Muscle of leg (tissue), 11 donors: ENCODE data around the gene SUPT5H. TPM values are rescaled to one million over a fixed set of nuclear protein-coding genes. Genes with fewer than 3 reads are reported as not detected.

Source experiments
- DNase-seq: peaks from one replicate; pipeline ENCODE4 v3.0.0; 2013
- H3K27ac ChIP-seq: one replicate; pipeline ENCODE4 v1.5.1; 2013; ENCODE audit warnings: mild to moderate bottlenecking, low read length, control low read depth
- H3K27me3 ChIP-seq: one replicate; pipeline ENCODE4 v1.6.1; 2013; ENCODE audit warnings: low read length; ENCODE audit not compliant: control insufficient read depth, insufficient read depth
- H3K36me3 ChIP-seq: one replicate; pipeline ENCODE4 v1.6.1; 2013; ENCODE audit warnings: low read length; ENCODE audit not compliant: control insufficient read depth, insufficient read depth
- H3K4me1 ChIP-seq: one replicate; pipeline ENCODE4 v1.6.1; 2013; ENCODE audit warnings: low read length; ENCODE audit not compliant: control insufficient read depth, insufficient read depth
- H3K4me3 ChIP-seq: one replicate; pipeline ENCODE4 v1.5.1; 2013; ENCODE audit warnings: low read length, control low read depth
- H3K9me3 ChIP-seq: replicated peaks from 2 replicates; pipeline ENCODE4 v1.6.1; 2013; ENCODE audit warnings: low read depth, low read length; ENCODE audit not compliant: control insufficient read depth
- WGBS: methylation state at CpG from one replicate; pipeline ENCODE4 v1.1.5; 2013; ENCODE audit warnings: missing lambda C conversion rate; ENCODE audit not compliant: insufficient coverage; 5-methylcytosine and 5-hydroxymethylcytosine counted together
- polyA plus RNA-seq, 8 donors: library from polyadenylated mRNA; unstranded; fragments of 120-200 nt; gene quantifications; one replicate each; pipeline versions ENCODE4 v1.2.1 to v1.2.3, GENCODE V29; 2013; ENCODE audit warnings: inconsistent platforms in 1 of 8, low replicate concordance in 1 of 8; ENCODE audit not compliant: insufficient read length in 8 of 8, insufficient read depth in 1 of 8
- total RNA-seq: library from RNA; stranded (reverse); fragments of 120-200 nt; gene quantifications from one replicate; pipeline ENCODE4 v1.2.4, GENCODE V29; 2013

Gene SUPT5H
- total and polyA plus RNA-seq, 9 donors = 50.0 to 108 (median 99.6) TPM

DNA sequence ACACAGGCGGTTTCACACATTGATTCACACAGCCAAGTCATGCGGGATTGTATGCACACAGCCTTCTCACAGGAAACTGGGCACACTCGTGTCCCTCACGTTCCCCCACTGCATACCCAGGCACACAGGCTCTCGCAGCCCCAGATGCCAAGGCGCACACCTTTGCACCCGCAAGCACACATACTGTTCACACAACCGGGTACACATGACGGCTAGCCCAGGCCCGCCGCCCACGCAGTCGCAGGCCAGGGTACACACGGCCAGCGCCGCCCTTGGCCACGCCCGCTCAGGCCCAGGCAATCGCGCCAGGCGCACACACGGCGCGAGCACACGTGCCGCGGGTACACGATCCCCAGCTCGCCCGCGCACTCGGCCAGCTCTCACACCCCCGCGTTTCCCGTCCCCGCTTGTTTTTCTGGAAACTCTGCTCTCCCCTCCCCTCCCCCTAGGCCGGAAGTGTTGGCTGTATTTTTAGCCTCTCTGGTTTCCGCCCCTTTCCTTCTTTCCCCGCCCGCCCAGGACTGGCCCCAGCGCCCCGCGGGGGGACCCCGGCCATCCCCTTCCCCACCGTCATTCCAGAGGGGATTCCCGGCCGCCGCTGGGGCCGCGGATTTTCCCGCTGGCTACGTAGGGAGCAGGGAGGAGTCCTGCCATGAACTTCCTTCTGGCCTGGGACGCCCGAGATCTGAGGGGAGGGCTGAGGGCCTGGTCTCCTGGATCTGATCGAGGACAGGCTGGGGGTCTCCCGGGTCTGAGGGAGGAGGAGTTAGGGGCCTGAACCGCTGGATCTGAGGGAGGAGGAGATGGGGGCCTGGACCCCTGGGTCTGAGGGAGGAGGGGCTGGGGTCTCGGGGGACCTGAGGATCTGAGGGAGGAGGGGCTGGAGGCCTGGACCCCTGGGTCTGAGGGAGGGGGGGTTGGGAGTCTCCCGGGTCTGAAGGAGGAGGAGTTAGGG is 42.8 kb upstream of the SUPT5H start:
- Histone ChIP-seq H3K27me3 (no peaks in the 10 kb centered on the region), H3K4me1 (peaks cover 50% of the 10 kb centered on the region), H3K27ac (peak overlapping the region; percentile 100), H3K4me3 (peak overlapping the region; percentile 58), H3K36me3 (peaks cover 8% of the 10 kb centered on the region), H3K9me3 (no peaks in the 10 kb centered on the region)
- DNase-seq = peak; percentile 98
- WGBS = 2% methylated on average over 41 of the region's 59 CpGs

DNA sequence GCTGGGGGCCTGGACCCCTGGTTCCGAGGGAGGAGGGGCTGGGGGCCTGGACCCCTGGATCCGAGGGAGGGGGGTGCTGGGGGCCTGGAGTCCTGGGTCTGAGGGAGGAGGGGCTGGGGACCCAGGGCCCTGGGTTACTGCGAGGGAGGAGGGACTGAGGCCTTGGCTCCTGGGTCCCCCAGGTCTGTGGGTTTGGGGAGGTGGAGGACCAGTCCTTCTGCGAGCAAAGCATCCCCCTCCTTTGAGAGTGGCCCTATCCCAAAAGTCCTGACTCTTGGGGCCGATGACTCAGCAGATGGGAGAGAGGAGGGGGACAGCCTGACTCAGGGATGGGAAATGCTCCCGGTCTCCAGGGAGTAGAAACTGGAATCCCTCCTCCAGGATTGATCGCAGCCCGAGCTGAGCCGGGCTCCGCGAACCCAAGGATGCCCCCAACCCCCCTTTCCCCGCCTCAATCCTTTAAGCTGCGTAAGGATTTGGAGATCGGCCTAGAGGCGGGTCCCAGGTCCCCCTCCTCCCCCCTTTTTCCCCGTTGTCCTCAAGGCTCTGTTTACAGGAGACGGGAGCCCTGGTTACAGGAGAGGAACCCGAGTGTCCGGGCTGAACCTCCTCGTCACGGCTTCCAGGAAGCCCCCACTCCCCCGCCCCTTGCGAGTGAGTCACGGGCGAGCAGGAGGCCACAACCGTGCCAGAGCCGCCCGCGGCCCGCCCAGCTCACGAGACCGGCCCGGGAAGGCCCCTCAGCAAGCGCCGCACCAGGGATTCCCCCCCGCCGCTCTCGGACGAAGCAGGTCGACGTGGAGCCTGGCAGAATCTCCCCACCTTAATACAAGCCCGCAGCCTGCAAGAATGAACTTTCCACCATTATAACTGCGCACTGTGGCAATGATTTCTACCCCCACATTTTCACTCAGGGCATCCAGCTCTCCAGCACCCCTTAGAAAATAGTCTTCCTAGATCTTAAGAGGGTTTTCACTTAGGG is 41.8 kb upstream of the SUPT5H start:
- Histone ChIP-seq H3K27me3 (no peaks in the 10 kb centered on the region), H3K4me1 (peaks cover 53% of the 10 kb centered on the region), H3K9me3 (no peaks in the 10 kb centered on the region), H3K27ac (peak overlapping the region; percentile 100), H3K36me3 (peaks cover 15% of the 10 kb centered on the region), H3K4me3 (peak overlapping the region; percentile 58)
- peak; percentile 99 for DNase-seq
- 1% methylated on average over 26 of the region's 43 CpGs for WGBS

DNA sequence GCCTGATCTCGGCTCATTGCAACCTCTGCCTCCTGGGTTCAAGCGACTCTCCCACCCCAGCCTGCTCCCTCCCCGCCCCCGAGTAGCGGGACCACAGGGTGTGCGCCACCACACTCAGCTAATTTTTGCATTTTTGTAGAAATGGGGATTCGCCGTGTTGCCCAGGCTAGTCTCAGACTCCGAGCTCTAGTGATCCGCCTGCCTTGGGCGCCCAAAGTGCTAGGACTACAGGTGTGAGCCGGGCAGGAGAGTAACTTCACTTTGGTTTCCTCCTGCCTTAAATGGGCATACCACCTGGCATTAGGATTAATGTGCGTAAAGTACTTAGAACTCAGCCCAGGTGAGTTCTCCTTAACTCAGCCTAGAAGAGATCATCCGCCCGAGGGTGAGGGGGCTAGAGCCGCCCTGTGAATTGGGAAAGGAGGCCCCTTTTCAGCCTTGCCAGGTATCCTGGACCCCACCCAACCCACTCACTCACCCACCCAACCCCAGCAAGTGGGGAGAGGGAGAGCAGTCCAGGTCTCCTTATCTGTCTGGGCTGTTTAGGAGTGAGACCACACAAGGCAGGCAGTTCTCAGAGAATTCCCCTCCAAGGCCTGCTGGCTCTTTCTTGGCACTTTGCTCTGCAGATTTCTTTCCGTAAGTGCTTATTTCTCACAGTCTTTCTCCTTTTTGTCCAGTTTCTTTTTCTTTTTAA is 40.0 kb upstream of the SUPT5H start:
- H3K27me3 ChIP-seq = no peaks in the 10 kb centered on the region
- H3K27ac ChIP-seq = peak overlapping the region; percentile 100
- WGBS = 85% methylated on average over 8 of the region's 17 CpGs
- no peak for DNase-seq
- H3K4me1 ChIP-seq = peaks cover 68% of the 10 kb centered on the region
- H3K36me3 ChIP-seq = peaks cover 16% of the 10 kb centered on the region
- H3K9me3 ChIP-seq = no peaks in the 10 kb centered on the region
- no peak overlapping the region for H3K4me3 ChIP-seq

DNA sequence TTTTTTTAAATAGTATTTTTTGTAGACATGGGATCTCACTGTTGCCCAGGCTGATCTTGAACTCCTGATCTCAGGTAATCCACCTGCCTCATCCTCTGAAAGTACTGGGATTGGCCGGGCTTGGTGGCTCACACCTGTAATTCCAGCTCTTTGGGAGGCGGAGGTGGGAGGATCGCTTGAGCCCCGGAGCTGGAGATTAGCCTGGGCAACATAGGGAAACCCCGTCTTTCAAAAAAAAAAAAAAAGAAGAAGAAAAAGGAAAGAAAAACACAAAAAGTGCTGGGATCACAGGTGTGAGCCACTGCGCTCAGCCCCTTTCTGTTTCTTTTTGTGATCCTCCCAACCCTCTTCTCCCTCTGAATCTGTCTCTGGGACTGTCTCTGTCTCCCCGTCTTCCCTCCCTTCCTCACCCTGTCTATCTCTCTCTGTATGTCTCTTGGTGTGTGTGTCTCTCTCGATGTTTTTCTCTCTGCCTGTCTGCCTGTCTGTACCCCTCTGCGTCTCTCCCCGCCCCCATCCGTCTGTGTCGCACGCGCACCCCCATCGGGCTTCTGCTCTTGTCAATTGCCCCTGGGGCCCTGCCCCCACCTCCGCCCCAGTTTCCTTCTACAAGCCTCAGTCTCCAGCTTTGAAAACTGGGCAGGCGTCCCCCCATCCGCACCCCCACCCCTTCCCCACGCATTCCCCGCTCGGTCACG is 39.3 kb upstream of the SUPT5H start:
- DNase-seq = no peak
- Histone ChIP-seq H3K4me1 (peaks cover 72% of the 10 kb centered on the region), H3K27ac (peak overlapping the region; percentile 100), H3K9me3 (no peaks in the 10 kb centered on the region), H3K4me3 (peak overlapping the region; percentile 54), H3K36me3 (peaks cover 16% of the 10 kb centered on the region), H3K27me3 (no peaks in the 10 kb centered on the region)
- 14% methylated on average over 17 of the region's 22 CpGs for WGBS

DNA sequence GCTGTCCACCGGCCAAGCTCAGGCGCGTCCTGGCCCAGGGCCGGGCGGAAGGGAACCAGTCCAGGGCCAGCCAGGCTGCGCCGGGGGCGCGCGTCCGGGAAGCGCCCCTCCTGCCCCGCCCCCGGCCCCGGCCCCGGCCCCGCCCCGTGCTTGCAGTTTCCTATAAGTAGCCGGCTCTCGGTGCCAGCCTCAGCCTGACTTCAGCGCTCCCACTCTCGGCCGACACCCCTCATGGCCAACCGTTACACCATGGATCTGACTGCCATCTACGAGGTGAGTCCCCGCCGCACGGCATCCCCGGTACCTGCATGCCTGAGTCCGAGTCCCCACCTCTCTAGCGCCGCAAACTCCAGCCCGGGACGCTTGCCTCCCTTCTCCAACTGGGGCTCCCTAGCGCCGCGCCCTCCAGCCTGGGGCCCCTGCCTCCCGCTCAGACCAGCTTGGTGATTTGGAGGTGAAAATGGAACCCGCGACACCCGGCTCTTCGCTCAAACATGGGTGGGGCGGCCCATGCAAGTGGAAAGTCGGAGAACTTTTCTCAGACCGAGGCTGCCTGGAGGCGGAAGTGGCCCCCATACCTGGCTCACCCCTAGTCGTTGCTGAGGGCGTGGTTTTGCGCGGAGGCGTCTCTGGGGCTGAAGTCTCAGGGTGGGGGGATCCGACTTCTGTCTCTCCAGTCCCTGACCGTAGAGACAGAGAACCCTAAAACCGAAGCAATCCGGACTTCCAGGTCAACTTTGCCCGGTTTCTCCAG is 38.5 kb upstream of the SUPT5H start, which contains the start of gene ZFP36:
Gene ZFP36 (plus strand): TSS at position 192 of the 754 bp plus-strand sequence. CDS start 58 bp downstream, at position 250.
- Histone ChIP-seq H3K9me3 (no peaks in the 10 kb centered on the region), H3K27me3 (no peaks in the 10 kb centered on the region), H3K4me1 (peaks cover 73% of the 10 kb centered on the region), H3K27ac (peak within 1 kb of the TSS; percentile 100), H3K4me3 (peak within 1 kb of the TSS; percentile 91), H3K36me3 (peaks cover 16% of the 10 kb centered on the region)
- DNase-seq = peak; percentile 92
- under 1% methylated on average over 53 of the region's 56 CpGs for WGBS

DNA sequence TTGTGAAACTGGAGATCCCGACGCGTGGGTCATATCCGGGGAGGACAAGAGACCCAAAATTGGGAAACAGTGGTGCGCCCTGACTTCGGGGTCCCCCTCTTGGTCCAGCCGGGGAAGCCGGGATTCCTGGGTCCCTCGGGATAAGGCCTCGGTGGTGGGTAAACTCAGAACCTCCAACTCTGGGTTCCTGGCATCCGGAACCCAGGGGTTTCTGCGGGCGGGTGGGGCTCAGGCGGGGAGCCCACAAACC is 38.0 kb upstream of the SUPT5H start:
- peak overlapping the region; percentile 99 for H3K27ac ChIP-seq
- H3K4me3 ChIP-seq = peak overlapping the region; percentile 91
- H3K9me3 ChIP-seq = no peaks in the 10 kb centered on the region
- peaks cover 68% of the 10 kb centered on the region for H3K4me1 ChIP-seq
- DNase-seq = no peak
- H3K36me3 ChIP-seq = peaks cover 16% of the 10 kb centered on the region
- 2% methylated on average over 14 of the region's 14 CpGs for WGBS
- no peaks in the 10 kb centered on the region for H3K27me3 ChIP-seq

DNA sequence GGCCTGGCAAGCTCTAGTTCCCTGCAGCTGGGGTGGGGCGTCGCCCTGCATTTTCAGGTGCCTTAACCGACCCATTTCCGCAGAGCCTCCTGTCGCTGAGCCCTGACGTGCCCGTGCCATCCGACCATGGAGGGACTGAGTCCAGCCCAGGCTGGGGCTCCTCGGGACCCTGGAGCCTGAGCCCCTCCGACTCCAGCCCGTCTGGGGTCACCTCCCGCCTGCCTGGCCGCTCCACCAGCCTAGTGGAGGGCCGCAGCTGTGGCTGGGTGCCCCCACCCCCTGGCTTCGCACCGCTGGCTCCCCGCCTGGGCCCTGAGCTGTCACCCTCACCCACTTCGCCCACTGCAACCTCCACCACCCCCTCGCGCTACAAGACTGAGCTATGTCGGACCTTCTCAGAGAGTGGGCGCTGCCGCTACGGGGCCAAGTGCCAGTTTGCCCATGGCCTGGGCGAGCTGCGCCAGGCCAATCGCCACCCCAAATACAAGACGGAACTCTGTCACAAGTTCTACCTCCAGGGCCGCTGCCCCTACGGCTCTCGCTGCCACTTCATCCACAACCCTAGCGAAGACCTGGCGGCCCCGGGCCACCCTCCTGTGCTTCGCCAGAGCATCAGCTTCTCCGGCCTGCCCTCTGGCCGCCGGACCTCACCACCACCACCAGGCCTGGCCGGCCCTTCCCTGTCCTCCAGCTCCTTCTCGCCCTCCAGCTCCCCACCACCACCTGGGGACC is 37.6 kb upstream of the SUPT5H start:
- 43% methylated on average over 40 of the region's 40 CpGs for WGBS
- Histone ChIP-seq H3K4me3 (peak overlapping the region; percentile 91), H3K27me3 (no peaks in the 10 kb centered on the region), H3K36me3 (peaks cover 16% of the 10 kb centered on the region), H3K4me1 (peaks cover 65% of the 10 kb centered on the region), H3K27ac (peak overlapping the region; percentile 99), H3K9me3 (no peaks in the 10 kb centered on the region)
- DNase-seq = no peak

DNA sequence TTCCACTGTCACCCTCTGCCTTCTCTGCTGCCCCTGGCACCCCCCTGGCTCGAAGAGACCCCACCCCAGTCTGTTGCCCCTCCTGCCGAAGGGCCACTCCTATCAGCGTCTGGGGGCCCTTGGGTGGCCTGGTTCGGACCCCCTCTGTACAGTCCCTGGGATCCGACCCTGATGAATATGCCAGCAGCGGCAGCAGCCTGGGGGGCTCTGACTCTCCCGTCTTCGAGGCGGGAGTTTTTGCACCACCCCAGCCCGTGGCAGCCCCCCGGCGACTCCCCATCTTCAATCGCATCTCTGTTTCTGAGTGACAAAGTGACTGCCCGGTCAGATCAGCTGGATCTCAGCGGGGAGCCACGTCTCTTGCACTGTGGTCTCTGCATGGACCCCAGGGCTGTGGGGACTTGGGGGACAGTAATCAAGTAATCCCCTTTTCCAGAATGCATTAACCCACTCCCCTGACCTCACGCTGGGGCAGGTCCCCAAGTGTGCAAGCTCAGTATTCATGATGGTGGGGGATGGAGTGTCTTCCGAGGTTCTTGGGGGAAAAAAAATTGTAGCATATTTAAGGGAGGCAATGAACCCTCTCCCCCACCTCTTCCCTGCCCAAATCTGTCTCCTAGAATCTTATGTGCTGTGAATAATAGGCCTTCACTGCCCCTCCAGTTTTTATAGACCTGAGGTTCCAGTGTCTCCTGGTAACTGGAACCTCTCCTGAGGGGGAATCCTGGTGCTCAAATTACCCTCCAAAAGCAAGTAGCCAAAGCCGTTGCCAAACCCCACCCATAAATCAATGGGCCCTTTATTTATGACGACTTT is 36.8 kb upstream of the SUPT5H start:
- Histone ChIP-seq H3K4me1 (peaks cover 57% of the 10 kb centered on the region), H3K27ac (peak overlapping the region; percentile 99), H3K27me3 (no peaks in the 10 kb centered on the region), H3K9me3 (no peaks in the 10 kb centered on the region), H3K36me3 (peaks cover 16% of the 10 kb centered on the region), H3K4me3 (peak overlapping the region; percentile 91)
- DNase-seq = peak; percentile 75
- 60% methylated on average over 5 of the region's 20 CpGs for WGBS
